NCI-H1092 treated with DMSO at 0.1 percent for 48 hours (cell line): ENCODE results near the gene SLC27A2.

ENCODE experiments used
- DNase-seq: peaks from one replicate; lab custom pipeline; 2025; lab: John Stamatoyannopoulos, UW

Gene SLC27A2

GRCh38 chr15:50275091-50275490, 93.1 kb downstream of the SLC27A2 start:
- DNase-seq: no peak

- DNase-seq: no peak
Observed at GRCh38 chr15:50275908-50276307, 93.9 kb downstream of the SLC27A2 start.

GRCh38 chr15:50277370-50277769, 95.4 kb downstream of the SLC27A2 start:
- no peak for DNase-seq

- DNase-seq: no peak
Observed at GRCh38 chr15:50278496-50278895, 96.5 kb downstream of the SLC27A2 start.

- no peak for DNase-seq
Observed at GRCh38 chr15:50280271-50280670, 98.3 kb downstream of the SLC27A2 start.

GRCh38 chr15:50281427-50281826, 99.4 kb downstream of the SLC27A2 start:
- DNase-seq: no peak
